Upper lobe of left lung (tissue), 6 donors: ENCODE measurements around the gene PPFIA2. TPM values are rescaled to one million over a fixed set of nuclear protein-coding genes. Genes with fewer than 3 reads are reported as not detected.

Source experiments
- ATAC-seq, 2 donors: fragments of 200-7000 bp; cut with Tn5 transposase; one replicate each; pipeline ENCODE4 v1.9.1; 2022; ENCODE audit warnings: mild to moderate bottlenecking in 2 of 2, moderate library complexity in 2 of 2; ENCODE audit not compliant: low FRiP score in 2 of 2
- DNase-seq, 2 donors: peaks; one replicate each; pipeline ENCODE4 v3.0.0-alpha.2; 2019 to 2020
- H3K27ac ChIP-seq, 4 donors: fragments of 200-600 bp; sonication (generic); one replicate each; pipeline ENCODE4 v1.5.1; 2016 to 2019
- H3K27me3 ChIP-seq, 4 donors: fragments of 200-600 bp; sonication (generic); one replicate each; pipeline ENCODE4 v1.5.1; 2017 to 2019
- H3K36me3 ChIP-seq, 4 donors: fragments of 200-600 bp; sonication (generic); one replicate each; pipeline ENCODE4 v1.5.1; 2016 to 2019
- H3K4me1 ChIP-seq, 4 donors: fragments of 200-600 bp; sonication (generic); one replicate each; pipeline ENCODE4 v1.5.1; 2018 to 2019
- H3K4me3 ChIP-seq, 4 donors: fragments of 200-600 bp; sonication (generic); one replicate each; pipeline ENCODE4 v1.5.1; 2017 to 2019; ENCODE audit warnings: mild to moderate bottlenecking in 2 of 4, moderate library complexity in 1 of 4
- H3K9me3 ChIP-seq, 4 donors: fragments of 200-600 bp; sonication (generic); one replicate each; pipeline ENCODE4 v1.5.1; 2018 to 2019
- CTCF ChIP-seq, 6 experiments: fragments of 450-650 bp in 4 of 6; fragments of 200-600 bp in 2 of 6; sonication (generic) in 2 of 6; IDR thresholded peaks; one replicate each; pipeline ENCODE4 v1.5.1; 2016 to 2019; ENCODE audit warnings: antibody characterized with exemption in 6 of 6
- EP300 ChIP-seq, 4 donors: sonication (generic); formaldehyde crosslinking; IDR thresholded peaks; one replicate each; pipeline ENCODE4 v1.5.1; 2017; ENCODE audit warnings: antibody characterized with exemption in 4 of 4, control low read depth in 2 of 4
- POLR2A ChIP-seq, 4 donors: fragments of 450-650 bp; IDR thresholded peaks; one replicate each; pipeline ENCODE4 v1.5.1; 2016 to 2017; ENCODE audit warnings: antibody characterized with exemption in 4 of 4, mild to moderate bottlenecking in 2 of 4
- POLR2AphosphoS5 ChIP-seq, 2 donors: sonication (generic); formaldehyde crosslinking; IDR thresholded peaks; one replicate each; pipeline ENCODE4 v1.5.1; 2017; ENCODE audit warnings: antibody characterized with exemption in 2 of 2
- WGBS, 2 donors: methylation state at CpG; one replicate each; pipeline ENCODE4 v1.1.5; 2017 to 2018; 5-methylcytosine and 5-hydroxymethylcytosine counted together
- total RNA-seq, 6 donors: library from RNA; depleted of rRNA in 4 of 6; stranded (reverse); fragments of >200 nt in 4 of 6; gene quantifications; one replicate each; pipeline versions ENCODE4 v1.1.0 to v1.2.1, GENCODE V29; 2016 to 2021
- donor health status: DM: no; HTN: no; CAD: no; lungs with moderate emphysema.
- donor health status: DM: no; HTN: yes; CAD: no; lungs with severe emphysema.

The PPFIA2 gene
- total RNA-seq, 6 donors from 2014 or later = 1.3 to 7.3 (median 2.6) TPM

- Histone ChIP-seq H3K9me3 (no peaks in the 10 kb centered on the region), H3K27ac (no peak overlapping the region), H3K4me3 (no peak overlapping the region), H3K27me3 (no peaks in the 10 kb centered on the region), H3K36me3 (no peaks in the 10 kb centered on the region), H3K4me1 (no peaks in the 10 kb centered on the region)
- DNase-seq = no peak
- WGBS, 2 donors = 86 to 90% methylated on average over 1 of the region's 1 CpG
- ATAC-seq = no peak
- no peak for TF ChIP-seq POLR2A (IDR thresholded peaks at IDR 0.05)
These were observed 388.7 kb downstream of the PPFIA2 start for GRCh38 chr12:81370456-81370855.

- Histone ChIP-seq H3K27me3 (no peaks in the 10 kb centered on the region), H3K27ac (no peak overlapping the region), H3K36me3 (no peaks in the 10 kb centered on the region), H3K4me1 (no peaks in the 10 kb centered on the region), H3K9me3 (no peaks in the 10 kb centered on the region), H3K4me3 (no peak overlapping the region)
- ATAC-seq (no peak), DNase-seq (no peak)
- no peak for TF ChIP-seq CTCF (IDR thresholded peaks at IDR 0.05)
- no peak for TF ChIP-seq POLR2AphosphoS5 (IDR thresholded peaks at IDR 0.05)
- no peak for TF ChIP-seq POLR2A (IDR thresholded peaks at IDR 0.05)
- no peak for TF ChIP-seq EP300 (IDR thresholded peaks at IDR 0.05)
These were observed 390.0 kb downstream of the PPFIA2 start for GRCh38 chr12:81369175-81369574.

DNA sequence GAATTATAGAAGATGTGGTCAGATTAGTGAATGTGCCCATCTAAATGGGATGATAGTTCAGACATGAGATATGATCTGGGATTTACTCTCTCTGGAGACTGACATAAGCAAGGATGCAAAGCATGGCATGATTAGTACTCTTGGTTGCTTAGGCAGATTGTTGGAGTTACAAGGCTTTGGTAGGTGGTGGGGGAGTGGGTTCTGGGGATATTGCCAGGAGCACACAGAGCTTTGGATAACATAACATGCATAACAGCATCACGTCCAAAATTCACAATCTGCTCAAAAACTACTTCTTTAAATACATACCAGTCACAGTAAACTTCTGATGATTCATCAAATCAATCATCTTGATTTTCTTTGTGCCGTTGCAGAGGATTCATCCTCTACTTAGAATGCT, 393.9 kb downstream of the PPFIA2 start:
- DNase-seq = no peak
- H3K27ac ChIP-seq = no peak overlapping the region
- no peak for ATAC-seq
- no peaks in the 10 kb centered on the region for H3K36me3 ChIP-seq
- no peaks in the 10 kb centered on the region for H3K27me3 ChIP-seq
- no peak for TF ChIP-seq POLR2A (IDR thresholded peaks at IDR 0.05)
- TF ChIP-seq CTCF (IDR thresholded peaks at IDR 0.05) = no peak
- no peak for TF ChIP-seq POLR2AphosphoS5 (IDR thresholded peaks at IDR 0.05)
- TF ChIP-seq EP300 (IDR thresholded peaks at IDR 0.05) = no peak
- H3K4me1 ChIP-seq = no peaks in the 10 kb centered on the region
- no peaks in the 10 kb centered on the region for H3K9me3 ChIP-seq
- WGBS, 2 donors = 59 to 70% methylated on average over 2 of the region's 2 CpGs
- no peak overlapping the region for H3K4me3 ChIP-seq

- Histone ChIP-seq H3K4me1 (no peaks in the 10 kb centered on the region), H3K9me3 (no peaks in the 10 kb centered on the region), H3K27me3 (no peaks in the 10 kb centered on the region), H3K4me3 (no peak overlapping the region), H3K27ac (no peak overlapping the region), H3K36me3 (no peaks in the 10 kb centered on the region)
- TF ChIP-seq CTCF (IDR thresholded peaks at IDR 0.05) (no peak), EP300 (IDR thresholded peaks at IDR 0.05) (no peak), POLR2A (IDR thresholded peaks at IDR 0.05) (no peak), POLR2AphosphoS5 (IDR thresholded peaks at IDR 0.05) (no peak)
- no peak for DNase-seq
- ATAC-seq = no peak
These were observed 398.2 kb downstream of the PPFIA2 start for GRCh38 chr12:81360916-81361315.

GRCh38 chr12:81359736-81360135, 399.4 kb downstream of the PPFIA2 start:
- Histone ChIP-seq H3K9me3 (no peaks in the 10 kb centered on the region), H3K4me3 (no peak overlapping the region), H3K27ac (no peak overlapping the region), H3K4me1 (no peaks in the 10 kb centered on the region), H3K27me3 (no peaks in the 10 kb centered on the region), H3K36me3 (no peaks in the 10 kb centered on the region)
- DNase-seq (no peak), ATAC-seq (no peak)
- no peak for TF ChIP-seq POLR2A (IDR thresholded peaks at IDR 0.05)
- no peak for TF ChIP-seq CTCF (IDR thresholded peaks at IDR 0.05)
- TF ChIP-seq POLR2AphosphoS5 (IDR thresholded peaks at IDR 0.05) = no peak
- TF ChIP-seq EP300 (IDR thresholded peaks at IDR 0.05) = no peak
